NCI-H226 (cell line): ENCODE measurements around the gene OR2T34.
"Not testable (repeated sequence)": the region's sequence is repeated elsewhere in the genome, so short reads cannot be mapped to it uniquely, and the experiment has no call there.

ENCODE experiments used
- DNase-seq: peaks from one replicate; pipeline ENCODE4 v3.0.0-alpha.2; 2015

The OR2T34 gene

GRCh38 chr1:248551027-248551426, 23.5 kb downstream of the OR2T34 start:
- DNase-seq = not testable (repeated sequence)

- DNase-seq = not testable (repeated sequence)
Observed at GRCh38 chr1:248547383-248547782, 27.2 kb downstream of the OR2T34 start.

GRCh38 chr1:248537449-248537848, 37.1 kb downstream of the OR2T34 start:
- DNase-seq = not testable (repeated sequence)
